K562 (cell line): ENCODE data around the gene EZH2. TPM values are rescaled to one million over a fixed set of nuclear protein-coding genes. Genes with fewer than 3 reads are reported as not detected.

Experiments used
- CCAR2 ChIP-seq: fragments of 200-400 bp; formaldehyde crosslinking; IDR thresholded peaks from 2 replicates; pipeline ENCODE4 v1.6.1; 2017; ENCODE audit warnings: mild to moderate bottlenecking, low read depth, low read length
- CEBPZ ChIP-seq: fragments of 150-350 bp; IDR thresholded peaks from 2 replicates; pipeline ENCODE4 v1.6.1; 2014; ENCODE audit warnings: low read depth, mild to moderate bottlenecking, low read length, borderline replicate concordance
- CHD4 ChIP-seq: fragments of 200-600 bp; sonication (generic); IDR thresholded peaks from 3 replicates; pipeline ENCODE4 v1.6.1; 2012; ENCODE audit warnings: low read depth, mild to moderate bottlenecking, mixed read lengths, low read length, inconsistent platforms; ENCODE audit not compliant: insufficient read depth, insufficient replicate concordance, poor library complexity, severe bottlenecking
- FOXJ2 ChIP-seq: fragments of 200-800 bp; sonication (Bioruptor generic); IDR thresholded peaks from 2 replicates; pipeline ENCODE4 v1.6.1; 2016; ENCODE audit warnings: missing genetic modification characterization, missing compliant biosample characterization
- FOXM1 ChIP-seq, 2 experiments: fragments of 450-650 bp in 1 of 2; sonication (generic) in 1 of 2; formaldehyde crosslinking in 1 of 2; IDR thresholded peaks; 2 replicates each; pipeline versions ENCODE4 v1.6.1 to v1.9.0; 2017 to 2022; ENCODE audit warnings: low read depth in 2 of 2, mild to moderate bottlenecking in 2 of 2, missing genetic modification reagents in 1 of 2, moderate library complexity in 1 of 2
- HNRNPH1 ChIP-seq: fragments of 200-400 bp; formaldehyde crosslinking; optimal IDR thresholded peaks from 2 replicates; pipeline ENCODE3; 2017; ENCODE audit warnings: low read depth, mild to moderate bottlenecking, low read length, moderate library complexity
- HOXB6 ChIP-seq: fragments of 250-450 bp; sonication (Bioruptor Pico); IDR thresholded peaks from 2 replicates; pipeline ENCODE4 v1.5.1; 2022; ENCODE audit warnings: mild to moderate bottlenecking, borderline replicate concordance
- KAT7 ChIP-seq: sonication (generic); formaldehyde crosslinking; IDR thresholded peaks from 2 replicates; pipeline ENCODE4 v1.8.0; 2022; ENCODE audit warnings: missing genetic modification reagents, mild to moderate bottlenecking, borderline replicate concordance
- MIER1 ChIP-seq: fragments of 450-650 bp; IDR thresholded peaks from 2 replicates; pipeline ENCODE4 v1.6.1; 2016; ENCODE audit warnings: antibody characterized with exemption, mild to moderate bottlenecking, low read depth
- MYBL2 ChIP-seq, 2 experiments: fragments of 450-650 bp in 1 of 2; sonication (generic) in 1 of 2; formaldehyde crosslinking in 1 of 2; IDR thresholded peaks; 2 replicates each; pipeline versions ENCODE4 v1.6.1 to v1.8.1; 2017 to 2022; ENCODE audit warnings: borderline replicate concordance in 1 of 2, inconsistent platforms in 1 of 2, low read depth in 1 of 2, mild to moderate bottlenecking in 1 of 2, missing genetic modification reagents in 1 of 2, moderate library complexity in 1 of 2
- PHF21A ChIP-seq: fragments of 450-650 bp; IDR thresholded peaks from 2 replicates; pipeline ENCODE4 v1.6.1; 2017; ENCODE audit warnings: low read depth, borderline replicate concordance
- PHTF2 ChIP-seq: fragments of 250-450 bp; sonication (Bioruptor Pico); IDR thresholded peaks from 2 replicates; pipeline ENCODE4 v1.5.0; 2021; ENCODE audit warnings: mild to moderate bottlenecking
- PREB ChIP-seq: sonication (generic); formaldehyde crosslinking; IDR thresholded peaks from 2 replicates; pipeline ENCODE4 v1.8.1; 2023; ENCODE audit warnings: mild to moderate bottlenecking, missing genetic modification reagents
- PRPF4 ChIP-seq: fragments of 200-400 bp; formaldehyde crosslinking; IDR thresholded peaks from one replicate; pipeline ENCODE4 v1.6.1; 2017; ENCODE audit warnings: low read length, low read depth, mild to moderate bottlenecking; ENCODE audit not compliant: insufficient read depth, poor library complexity, severe bottlenecking
- PTBP1 ChIP-seq: fragments of 200-400 bp; formaldehyde crosslinking; IDR thresholded peaks from 2 replicates; pipeline ENCODE4 v1.6.1; 2017; ENCODE audit warnings: low read depth, low read length
- RAD51 ChIP-seq: fragments of 450-650 bp; IDR thresholded peaks from 2 replicates; pipeline ENCODE4 v1.7.1; 2016; ENCODE audit warnings: low read depth, mild to moderate bottlenecking, borderline replicate concordance
- SP1 ChIP-seq: sonication (generic); formaldehyde crosslinking; IDR thresholded peaks from 2 replicates; pipeline ENCODE4 v1.8.1; 2022; ENCODE audit warnings: mild to moderate bottlenecking, missing genetic modification reagents
- STAT5B ChIP-seq: fragments of 250-450 bp; sonication (Bioruptor Pico); IDR thresholded peaks from 2 replicates; pipeline ENCODE4 v1.8.0; 2021; ENCODE audit warnings: mild to moderate bottlenecking, inconsistent platforms
- TEAD4 ChIP-seq, 2 experiments: sonication (generic) in 1 of 2; formaldehyde crosslinking in 1 of 2; IDR thresholded peaks; 2 replicates each; pipeline versions ENCODE4 v1.6.1 to v1.8.0; 2012 to 2022; ENCODE audit warnings: borderline replicate concordance in 1 of 2, inconsistent platforms in 1 of 2, low read length in 1 of 2, mild to moderate bottlenecking in 1 of 2, missing genetic modification reagents in 1 of 2
- USF2 ChIP-seq: sonication (generic); formaldehyde crosslinking; IDR thresholded peaks from 2 replicates; pipeline ENCODE4 v1.5.0; 2020; ENCODE audit warnings: missing genetic modification reagents
- ZC3H4 ChIP-seq: sonication (generic); formaldehyde crosslinking; IDR thresholded peaks from 2 replicates; pipeline ENCODE4 v1.9.0; 2021; ENCODE audit warnings: missing genetic modification reagents, borderline replicate concordance
- ZNF253 ChIP-seq: fragments of 250-450 bp; sonication (Bioruptor Pico); conservative IDR thresholded peaks from 2 replicates; pipeline ENCODE4 v1.6.1; 2021; ENCODE audit warnings: mild to moderate bottlenecking
- ZNF41 ChIP-seq: fragments of 250-450 bp; sonication (Bioruptor Pico); conservative IDR thresholded peaks from 2 replicates; pipeline ENCODE4 v1.4.0; 2020; ENCODE audit warnings: mild to moderate bottlenecking
- ZNF561 ChIP-seq: fragments of 450-650 bp; formaldehyde crosslinking; conservative IDR thresholded peaks from 2 replicates; pipeline ENCODE4 v1.4.0; 2020; ENCODE audit warnings: mild to moderate bottlenecking, moderate library complexity
- polyA plus RNA-seq, 8 experiments: library from polyadenylated mRNA; depleted of rRNA in 4 of 8; stranded (reverse) in 5 of 8; unstranded in 3 of 8; fragments of >200 nt; fragmentation: Nextera tagmentation in 2 of 8; fragmentation: Illumina TruSeq in 1 of 8; extraction: Ambion mirVana in 2 of 8; extraction: Trizol in 1 of 8; gene quantifications; 2 replicates each; pipeline versions ENCODE4 v1.2.1 to v1.2.3, GENCODE V29; 2011 to 2014; ENCODE audit warnings: inconsistent platforms in 1 of 8, missing spikeins in 1 of 8
- total RNA-seq, 7 experiments: library from RNA; depleted of rRNA in 6 of 7; stranded (reverse); fragments of >200 nt in 6 of 7; fragmentation: Illumina TruSeq in 2 of 7; extraction: Trizol in 2 of 7; gene quantifications; 2 replicates each; pipeline versions ENCODE4 v1.2.1 to v1.2.3, GENCODE V29; 2011 to 2021; ENCODE audit warnings: low replicate concordance in 1 of 7

EZH2 gene
- total and polyA plus RNA-seq, 9 of the 15 experiments (the other 6 are each of a cell fraction or from before 2014, with no cell fraction given): 48.7 to 175 (median 98.6) TPM

- no peak for TF ChIP-seq STAT5B (CRISPR knock-in tag)
- TF ChIP-seq USF2 (CRISPR knock-in tag): no peak
- TF ChIP-seq PHF21A: no peak
- TF ChIP-seq ZNF41 (CRISPR knock-in tag): no peak
- no peak for TF ChIP-seq MIER1
- no peak for TF ChIP-seq CHD4
- no peak for TF ChIP-seq PREB (CRISPR knock-in tag)
- TF ChIP-seq HNRNPH1: no peak
- TF ChIP-seq HOXB6 (CRISPR knock-in tag): no peak
- TF ChIP-seq ZNF253 (CRISPR knock-in tag): no peak
- no peak for TF ChIP-seq PTBP1
- no peak for TF ChIP-seq RAD51
- no peak for TF ChIP-seq TEAD4 (IDR thresholded peaks at IDR 0.05; ENCODE audit: low read length)
- TF ChIP-seq TEAD4 (CRISPR knock-in tag; IDR thresholded peaks at IDR 0.05; ENCODE audit: borderline replicate concordance): no peak
- no peak for TF ChIP-seq ZNF561 (CRISPR knock-in tag)
- no peak for TF ChIP-seq PRPF4
- TF ChIP-seq CCAR2: no peak
- no peak for TF ChIP-seq PHTF2 (CRISPR knock-in tag)
- 0 out of 2 replicates have a peak, but pooled peaks have one; percentile 28 for TF ChIP-seq KAT7 (CRISPR knock-in tag)
- TF ChIP-seq MYBL2 (IDR thresholded peaks at IDR 0.05; ENCODE audit: low read depth): no peak
- TF ChIP-seq MYBL2 (CRISPR knock-in tag; IDR thresholded peaks at IDR 0.05; ENCODE audit: borderline replicate concordance): no peak
- no peak for TF ChIP-seq FOXJ2 (tag)
- TF ChIP-seq SP1: no peak
- no peak for TF ChIP-seq CEBPZ
- no peak for TF ChIP-seq ZC3H4 (CRISPR knock-in tag)
- TF ChIP-seq FOXM1 (IDR thresholded peaks at IDR 0.05; ENCODE audit: low read depth): no peak
- TF ChIP-seq FOXM1 (CRISPR knock-in tag; IDR thresholded peaks at IDR 0.05; ENCODE audit: low read depth): no peak
Observed at GRCh38 chr7:148882192-148882591, 1.9 kb downstream of the EZH2 start (continued).
